Measurements from ENCODE around the gene RIPK1. TPM values are rescaled to one million over a fixed set of nuclear protein-coding genes. Genes with fewer than 3 reads are reported as not detected.

RIPK1 gene
- total RNA-seq, 5 donors from 2014 or later (not counting 1 experiment from before 2014, with no cell fraction given) = 22.5 to 33.8 (median 31.7) TPM

DNA sequence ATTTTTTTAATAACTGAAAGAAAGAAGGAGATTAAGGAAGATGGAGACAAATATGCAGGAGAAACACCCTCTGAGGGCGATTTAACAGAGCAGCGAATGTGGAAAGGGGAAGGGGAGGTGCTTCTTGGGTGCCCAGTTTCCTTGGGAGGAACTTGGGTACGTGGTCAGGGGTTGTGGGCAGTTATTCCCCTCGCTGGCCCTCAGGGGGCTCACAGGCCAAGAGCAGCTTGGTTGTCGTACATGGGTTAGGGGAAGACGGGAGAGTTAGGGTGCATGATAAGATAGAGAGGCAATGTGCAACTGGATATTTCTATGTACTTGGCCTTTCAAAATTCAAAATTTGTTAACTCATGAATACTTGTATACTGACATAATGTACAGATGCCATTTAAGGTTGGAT lies 96.1 kb downstream of the RIPK1 start:
- WGBS (ENCODE audit: insufficient coverage) = 90% methylated on average over 3 of the region's 6 CpGs
- peaks cover 27 to 33% (median 28%) of the 10 kb centered on the region in 3 donors for H3K4me1 Mint-ChIP-seq
- Histone ChIP-seq H3K27ac (ENCODE audit: low read length) (no peak overlapping the region), H3K4me1 (ENCODE audit: control insufficient read depth in 1 of 2, extremely low read depth in 1 of 2, insufficient read depth in 2 of 2, low read length in 2 of 2) (peaks cover 0 to 34% of the 10 kb centered on the region in 2 experiments), H3K4me3 (ENCODE audit: control insufficient read depth in 1 of 2, extremely low read depth in 1 of 2, low read length in 1 of 2) (no peak overlapping the region), H3K27me3 (replicated peaks in 1 of 2; ENCODE audit: control insufficient read depth in 2 of 2, extremely low read depth in 1 of 2, insufficient read depth in 2 of 2, low read length in 1 of 2) (peaks cover 0 to 12% of the 10 kb centered on the region in 2 experiments), H3K36me3 (ENCODE audit: control insufficient read depth in 2 of 2, extremely low read depth in 1 of 2, insufficient read depth in 1 of 2, low read length in 1 of 2) (no peaks in the 10 kb centered on the region), H3K9me3 (no peaks in the 10 kb centered on the region)
- H3K9me3 Mint-ChIP-seq = no peaks in the 10 kb centered on the region
- H3K36me3 Mint-ChIP-seq = no peaks in the 10 kb centered on the region
- peaks cover 4 to 5% of the 10 kb centered on the region in 2 donors for H3K27me3 Mint-ChIP-seq
- no peak overlapping the region for H3K27ac Mint-ChIP-seq
- ATAC-seq (replicated peaks in 1 of 4) (no peak), DNase-seq (no peak)
- ChIA-PET POLR2A (no interaction called here), CTCF (no interaction called here)
- H3K4me3 Mint-ChIP-seq = no peak overlapping the region

Other genes with a start within 250 kb of the RIPK1 start
- gene SERPINB1, start 226.6 kb upstream of the RIPK1 start, total RNA-seq = 10 to 100 TPM; 40.3 to 60.9 (median 50.7) TPM
- 10 to 100 TPM; 43.2 to 57.2 (median 47.1) TPM for gene SERPINB9, start 165.2 kb upstream of the RIPK1 start, total RNA-seq
- 10 to 100 TPM; 30.0 to 49.0 (median 38.0) TPM for gene SERPINB6, start 96.9 kb upstream of the RIPK1 start, total RNA-seq
- gene NQO2, start 68.6 kb upstream of the RIPK1 start, total RNA-seq = 10 to 100 TPM in 4 of 5 donors, 1 to 10 TPM in 1; 9.1 to 54.6 (median 33.0) TPM
- gene BPHL, start 50.2 kb downstream of the RIPK1 start, total RNA-seq = 10 to 100 TPM in 3 of 5 donors, 1 to 10 TPM in 2; 7.1 to 12.4 (median 11.0) TPM
- gene TUBB2A, start 89.0 kb downstream of the RIPK1 start, total RNA-seq = 10 to 100 TPM in 2 of 5 donors, 1 to 10 TPM in 3; 4.5 to 34.7 (median 9.6) TPM
- 1 to 10 TPM in 2 of 5 donors, under 1 TPM in 2, not detected in 1; 0.46 to 1.2 (median 0.87) TPM for gene TUBB2B, start 159.2 kb downstream of the RIPK1 start, total RNA-seq
- gene PSMG4, start 190.5 kb downstream of the RIPK1 start, total RNA-seq = 10 to 100 TPM; 18.8 to 42.6 (median 33.6) TPM